NCI-H187 (cell line): ENCODE results near the gene AMMECR1L.
A peak's percentile ranks its signal among the peaks of the same experiment; 100 is the strongest.
"Not testable (repeated sequence)": the region's sequence is repeated elsewhere in the genome, so short reads cannot be mapped to it uniquely, and the experiment has no call there.

Experiments used
- DNase-seq, 2 experiments: peaks; one replicate each; lab custom pipeline; 2025; lab: John Stamatoyannopoulos, UW

Gene AMMECR1L

DNA sequence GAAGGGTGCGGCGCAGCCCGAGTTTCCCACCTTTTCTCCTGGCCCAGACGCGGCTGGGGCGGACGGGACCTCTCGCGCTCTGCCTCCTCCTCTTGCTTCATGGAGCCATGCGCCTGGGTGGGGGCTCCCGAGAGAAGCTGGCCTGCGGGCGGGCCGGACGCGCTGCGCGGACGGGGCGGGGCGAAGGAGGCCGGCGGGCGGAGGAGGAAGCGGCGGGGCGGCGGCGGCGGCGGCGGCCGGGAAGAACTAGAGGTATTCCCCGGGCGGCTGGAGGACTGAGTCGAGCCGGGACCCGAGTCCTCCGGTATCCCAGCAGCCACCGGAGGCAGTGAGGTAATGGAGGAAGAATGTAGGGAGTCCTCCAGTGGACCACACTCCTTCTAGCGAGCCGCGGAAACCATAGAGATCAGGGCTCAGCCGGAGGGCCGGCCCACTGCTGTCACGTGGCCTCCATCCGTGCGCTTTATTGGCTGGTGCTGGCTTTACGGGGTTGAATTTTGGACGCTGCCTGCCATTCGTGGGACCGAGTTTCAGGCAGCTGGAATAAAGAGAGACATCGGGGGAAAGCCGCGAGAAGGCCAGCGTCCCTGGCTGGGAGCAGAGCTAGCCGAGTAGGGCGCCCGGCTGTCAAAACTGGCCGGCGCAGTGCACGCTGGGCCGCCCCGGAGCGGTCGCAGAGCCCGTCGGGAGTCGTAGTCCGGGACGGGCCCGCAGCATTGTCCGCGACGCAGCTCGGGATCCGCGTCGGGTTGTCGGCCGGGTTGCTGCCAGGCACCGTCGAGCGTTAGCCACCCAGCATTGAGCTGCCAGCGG lies at the start of gene AMMECR1L:
Gene AMMECR1L (minus strand): TSS at position 177 of the 813 bp plus-strand sequence. CDS start 11,722 bp downstream, outside the sequence.
- DNase-seq, result peak in 1 of 2 experiments; percentile 22

DNA sequence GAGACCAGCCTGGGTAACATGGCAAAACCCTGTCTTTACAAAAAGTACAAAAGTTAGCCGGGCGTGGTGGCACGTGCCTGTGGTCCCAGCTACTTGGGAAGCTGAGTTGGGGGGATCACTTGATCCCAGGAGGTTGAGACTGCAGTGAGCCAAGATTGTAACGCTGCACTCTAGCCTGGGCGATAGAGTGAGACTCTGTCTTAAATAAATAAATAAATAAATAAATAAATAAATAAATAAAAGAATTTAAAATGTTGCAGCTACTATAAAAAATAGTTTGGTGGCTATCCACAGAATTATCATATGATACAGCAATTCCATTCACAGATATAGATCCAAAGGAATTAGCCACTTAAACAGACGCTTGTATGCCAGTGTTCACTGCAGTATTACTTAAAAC lies 49.6 kb upstream of the AMMECR1L start:
- no peak for DNase-seq

DNA sequence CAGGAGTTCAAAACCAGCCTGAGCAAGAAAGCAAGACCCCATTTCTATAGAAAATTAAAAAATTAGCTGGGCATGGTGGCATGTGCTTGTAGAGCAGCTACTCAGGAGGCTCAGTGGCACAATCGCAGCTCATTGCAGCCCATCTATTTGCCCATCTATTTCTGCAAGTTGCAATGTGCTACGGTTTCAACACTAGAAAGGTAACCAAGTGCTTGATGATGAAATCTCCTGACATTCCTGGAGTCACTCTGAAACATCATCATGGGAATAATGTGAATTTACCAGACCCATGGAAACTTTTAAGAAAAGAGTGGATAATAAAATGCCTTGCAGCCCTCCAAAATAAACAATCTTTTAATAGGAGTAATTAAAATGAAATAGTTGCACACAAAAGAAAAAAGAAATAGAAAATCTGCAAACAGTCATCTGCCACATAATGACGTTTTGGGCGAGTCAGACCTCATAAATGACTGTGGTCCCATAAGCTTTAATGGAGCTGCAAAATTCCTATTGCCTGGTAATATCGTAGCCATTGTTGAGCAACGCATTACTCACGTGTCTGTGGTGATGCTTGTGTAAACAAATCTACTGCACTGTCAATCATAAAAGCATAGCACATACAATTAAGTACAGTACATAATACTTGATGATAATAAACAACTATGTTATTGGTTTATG lies 46.6 kb upstream of the AMMECR1L start:
- no peak for DNase-seq

DNA sequence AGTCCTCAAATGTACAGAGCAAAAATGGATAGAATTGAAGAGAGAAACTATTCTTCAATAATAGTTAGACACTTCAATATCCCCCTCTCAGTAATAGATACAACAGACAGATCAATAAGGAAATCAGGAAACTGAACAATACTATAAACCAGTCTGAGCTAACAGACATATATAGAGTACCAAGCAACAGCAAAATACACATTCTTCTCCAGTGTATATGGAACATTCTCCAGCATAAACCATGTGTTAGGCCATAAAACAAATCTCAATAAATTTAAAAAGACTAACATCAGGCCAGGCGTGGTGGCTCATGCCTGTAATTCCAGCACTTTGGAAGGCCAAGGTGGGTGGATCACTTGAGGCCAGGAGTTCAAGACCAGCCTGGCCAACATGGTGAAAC lies 43.7 kb upstream of the AMMECR1L start:
- no peak for DNase-seq

DNA sequence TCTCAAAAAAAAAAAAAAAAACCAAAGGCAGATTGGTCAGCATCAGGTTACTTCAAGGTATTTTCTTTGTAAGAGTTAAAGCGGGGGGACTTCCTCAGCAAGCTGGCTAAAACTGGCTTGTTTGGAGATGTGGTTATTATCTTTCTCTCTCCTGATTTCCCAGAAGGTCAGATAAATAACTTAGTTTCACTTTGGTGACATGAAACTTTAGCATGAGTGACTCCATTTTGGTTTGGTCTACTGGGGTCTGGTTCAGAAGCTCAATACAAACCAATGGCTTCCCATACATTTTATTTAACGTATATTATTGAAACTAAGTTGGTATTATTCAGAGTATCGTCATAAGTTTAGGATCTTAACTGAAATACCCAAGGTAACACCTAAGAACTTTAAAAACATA lies 41.6 kb upstream of the AMMECR1L start:
- DNase-seq, result no peak

DNA sequence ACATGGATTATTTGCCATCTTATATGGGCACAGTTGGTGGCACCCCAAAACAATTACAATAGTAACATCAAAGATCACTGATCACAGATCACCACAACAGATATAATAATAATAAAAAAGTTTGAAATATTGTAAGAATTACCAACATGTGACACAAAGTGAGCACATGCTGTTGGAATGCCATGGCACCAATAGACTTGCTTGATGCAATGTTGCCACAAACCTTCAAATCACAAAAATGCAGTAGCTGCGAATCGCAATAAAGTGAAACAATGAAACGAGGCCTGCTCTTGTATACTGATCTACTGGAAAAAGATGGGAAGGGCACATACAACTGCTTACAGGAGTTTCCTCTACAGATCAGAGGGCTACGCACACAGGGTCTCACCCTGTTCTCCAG lies 32.2 kb upstream of the AMMECR1L start:
- no peak for DNase-seq

DNA sequence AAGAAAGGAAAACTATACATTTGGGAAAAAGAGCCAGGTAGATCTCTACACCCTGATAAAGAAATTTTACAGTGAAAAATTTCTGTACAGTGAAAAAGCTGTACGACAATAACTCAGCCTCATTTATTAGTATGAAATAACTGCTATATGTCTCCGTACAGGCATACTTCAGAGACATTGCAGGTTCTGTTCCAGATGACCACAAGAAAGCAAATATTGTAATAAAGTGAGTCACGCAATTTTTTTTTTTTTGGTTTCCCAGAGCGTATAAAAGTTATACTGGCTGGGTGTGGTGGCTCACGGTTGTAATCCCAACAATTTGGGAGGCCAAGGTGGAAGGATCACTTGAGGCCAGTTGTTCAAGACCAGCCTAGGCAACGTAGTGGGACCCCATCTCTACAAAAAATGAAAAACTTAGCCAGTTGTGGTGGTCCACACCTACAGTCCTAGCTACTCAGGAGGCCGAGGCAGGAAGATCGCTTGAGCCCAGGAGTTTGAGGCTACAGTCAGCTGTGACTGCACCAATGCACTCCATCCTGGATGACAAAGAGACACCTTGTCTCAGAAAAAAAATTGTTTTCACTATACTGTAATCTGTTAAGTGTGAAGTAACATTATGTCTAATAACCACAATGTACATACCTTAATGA lies 28.2 kb upstream of the AMMECR1L start:
- no peak for DNase-seq

DNA sequence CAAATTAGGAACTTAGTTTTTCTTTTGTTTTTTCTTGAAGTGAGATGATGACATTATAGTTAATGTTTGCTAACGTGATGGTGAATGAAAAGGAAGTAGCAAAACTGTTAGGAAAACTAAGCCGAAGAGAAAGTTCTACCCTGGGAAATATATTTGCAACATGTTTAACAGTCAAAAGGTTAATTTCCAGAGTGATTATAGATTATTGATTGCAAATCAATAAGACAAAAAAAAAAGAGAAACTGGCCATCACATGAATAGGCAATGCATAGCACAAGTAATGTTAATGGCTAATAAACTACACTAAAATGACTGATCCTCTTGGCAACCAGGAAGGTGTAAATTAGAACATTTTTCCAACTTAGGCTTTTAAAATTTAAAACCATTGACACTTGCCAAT lies 26.0 kb upstream of the AMMECR1L start:
- DNase-seq, result no peak

DNA sequence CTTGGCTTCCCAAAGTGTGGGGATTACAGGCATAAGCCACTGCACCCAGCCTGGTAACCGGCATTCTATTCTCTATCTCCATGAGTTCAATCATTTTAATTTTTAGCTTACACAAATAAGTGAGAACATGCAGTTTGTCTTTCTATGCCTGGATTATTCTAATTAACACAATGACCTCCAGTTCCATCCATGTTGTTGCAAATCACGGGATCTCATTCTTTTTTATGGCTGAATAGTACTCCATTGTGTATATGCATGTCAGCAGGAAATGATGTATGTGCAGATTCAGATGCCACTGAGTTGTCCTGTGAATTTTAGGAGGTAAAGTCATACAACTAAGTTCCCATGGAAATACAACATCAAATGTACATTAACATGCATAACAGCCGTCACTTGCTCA lies 24.7 kb upstream of the AMMECR1L start:
- no peak for DNase-seq

DNA sequence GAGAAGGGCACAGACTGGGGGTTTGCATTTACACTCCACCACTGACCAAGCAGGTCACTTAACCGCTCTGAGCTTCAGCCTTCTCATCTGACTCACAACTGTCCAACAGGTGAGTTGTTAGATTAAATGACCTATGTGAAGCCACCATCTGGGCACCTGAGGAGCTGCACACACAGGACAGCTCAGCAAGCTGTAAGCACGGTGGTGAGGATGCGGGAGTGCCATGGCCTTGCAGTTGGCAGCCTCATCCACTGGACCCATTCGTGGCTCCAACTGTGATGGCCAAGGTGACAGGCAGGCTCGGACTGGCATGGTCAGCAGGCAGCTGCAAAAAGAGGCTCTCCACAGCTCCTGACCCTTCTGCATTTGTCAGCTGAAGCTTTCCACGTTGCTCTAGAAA lies 23.3 kb upstream of the AMMECR1L start:
- DNase-seq, result no peak

DNA sequence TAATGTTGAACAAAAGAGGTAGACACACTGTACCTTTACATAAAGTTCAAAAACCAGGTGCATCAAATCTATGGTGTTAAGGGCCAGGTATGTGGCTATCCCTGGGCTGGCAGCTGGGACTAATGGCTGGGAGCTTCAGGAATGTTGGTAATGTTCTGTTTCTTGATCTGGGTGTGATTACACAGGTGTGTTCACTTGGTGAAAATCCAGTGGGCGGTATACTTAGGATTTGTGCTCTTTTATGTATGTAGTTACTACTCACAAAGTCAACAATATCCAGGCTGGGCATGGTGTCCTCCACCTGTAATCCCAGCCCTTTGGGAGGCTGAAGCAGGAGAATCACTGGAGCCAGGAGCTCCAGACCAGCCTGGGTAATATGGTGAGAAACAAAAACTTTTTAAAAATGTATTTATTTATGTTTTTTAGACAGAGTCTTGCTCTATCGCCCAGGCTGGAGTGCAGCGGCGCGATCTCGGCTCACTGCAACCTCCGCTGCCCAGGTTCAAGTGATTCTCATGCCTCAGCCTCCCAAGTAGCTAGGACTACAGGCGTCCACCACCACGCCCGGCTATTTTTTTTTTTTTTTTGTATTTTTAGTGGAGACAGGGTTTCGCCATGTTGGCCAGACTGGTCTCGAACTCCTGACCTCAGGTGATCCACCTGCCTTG lies 22.1 kb upstream of the AMMECR1L start:
- not testable (repeated sequence) for DNase-seq

DNA sequence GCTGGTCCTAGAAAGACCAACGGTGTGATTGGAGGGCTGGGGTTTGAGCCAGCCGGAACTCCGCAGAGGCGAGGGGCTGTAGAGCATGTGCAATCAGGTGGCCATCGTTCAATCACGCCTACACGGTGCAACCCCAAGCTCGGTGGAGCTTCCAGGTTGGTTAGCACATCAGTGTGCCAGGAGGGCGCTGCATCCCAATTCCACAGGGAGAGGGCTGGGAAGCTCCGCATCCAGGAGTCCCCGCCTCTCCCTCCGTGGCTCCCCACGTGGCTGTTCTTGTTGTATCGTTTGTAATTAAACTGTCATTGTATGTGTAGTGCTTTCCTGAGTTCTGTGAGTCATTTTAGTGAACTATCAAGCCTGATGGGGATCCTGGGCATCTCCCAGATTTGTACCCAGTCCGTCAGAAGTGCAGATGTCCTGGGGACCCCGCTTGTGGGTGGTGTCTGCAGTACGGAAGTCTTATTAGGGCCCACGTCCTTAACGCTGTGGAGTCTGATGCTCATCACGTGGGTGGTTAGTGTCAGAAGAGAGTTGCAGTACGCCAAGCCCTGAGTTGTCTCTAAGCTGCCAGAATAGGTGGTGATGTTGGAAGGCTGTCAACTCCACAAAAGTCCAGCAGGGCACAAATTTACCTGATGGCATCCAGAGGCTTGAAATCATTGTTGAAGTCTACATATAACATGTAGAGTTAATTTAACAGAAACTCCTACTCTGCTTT lies 20.6 kb upstream of the AMMECR1L start:
- DNase-seq, result no peak

DNA sequence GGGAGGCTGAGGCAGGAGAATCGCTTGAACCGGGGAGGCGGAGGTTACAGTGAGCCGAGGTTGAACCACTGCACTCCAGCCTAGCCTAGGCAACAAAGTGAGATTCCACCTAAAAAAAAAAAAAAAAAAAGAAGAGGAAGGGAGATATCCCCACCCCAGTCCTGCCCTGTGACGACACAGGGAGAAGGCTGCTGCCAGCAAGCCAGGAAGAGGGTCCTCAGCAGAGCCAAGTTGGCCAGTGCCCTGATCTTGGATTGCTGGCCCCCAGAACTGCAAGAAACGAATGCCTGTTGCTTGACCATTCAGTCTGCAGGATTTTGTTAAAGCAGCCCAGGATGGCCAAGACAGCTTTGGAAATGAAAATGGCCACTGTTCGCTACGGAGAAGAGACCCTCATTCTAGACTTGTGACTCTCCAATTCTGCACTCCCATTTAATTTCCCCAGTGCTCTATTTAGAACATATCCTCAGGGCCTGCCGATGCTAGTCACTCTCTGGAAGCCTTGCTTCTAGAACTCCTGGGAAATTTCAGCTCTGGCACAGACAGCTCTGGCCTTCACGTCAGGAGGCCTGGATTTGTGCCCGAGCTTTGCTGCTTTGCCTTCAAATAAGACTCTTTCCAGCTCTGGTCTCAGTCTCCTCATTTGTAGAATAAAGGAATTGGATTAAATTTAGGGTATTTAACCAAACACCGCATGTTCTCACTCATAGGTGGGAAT lies 15.7 kb upstream of the AMMECR1L start:
- DNase-seq, result no peak

DNA sequence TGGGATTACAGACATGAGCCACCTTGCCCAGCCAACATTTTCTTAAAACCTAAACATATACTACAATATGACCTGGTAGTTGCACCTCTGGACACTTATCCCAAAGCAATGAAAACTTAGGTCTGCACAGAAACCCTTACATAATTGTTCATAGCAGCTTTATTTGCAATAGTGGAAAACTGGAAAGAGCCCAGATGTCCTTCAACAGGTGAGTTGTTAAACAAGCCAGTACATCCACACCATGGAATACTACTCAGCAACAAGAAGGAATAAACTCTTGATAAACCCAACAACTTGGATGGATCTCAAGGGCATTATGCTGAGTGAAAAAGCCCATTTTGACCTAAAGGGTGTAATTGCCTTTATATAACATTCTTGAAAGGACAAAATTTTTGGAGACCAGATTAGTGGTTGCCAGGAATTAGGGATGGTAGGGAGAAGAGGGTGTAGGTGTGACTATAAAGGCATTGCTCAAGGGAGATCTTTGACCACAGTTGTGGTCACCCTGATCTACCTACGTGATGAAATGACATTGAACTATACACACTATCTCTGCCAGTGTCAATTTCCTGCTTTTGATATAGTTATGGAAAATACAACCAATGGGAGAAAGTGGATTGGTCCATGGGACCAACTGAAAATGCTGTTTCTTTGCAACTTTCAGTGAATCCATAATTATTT lies 11.9 kb upstream of the AMMECR1L start:
- DNase-seq, result no peak

DNA sequence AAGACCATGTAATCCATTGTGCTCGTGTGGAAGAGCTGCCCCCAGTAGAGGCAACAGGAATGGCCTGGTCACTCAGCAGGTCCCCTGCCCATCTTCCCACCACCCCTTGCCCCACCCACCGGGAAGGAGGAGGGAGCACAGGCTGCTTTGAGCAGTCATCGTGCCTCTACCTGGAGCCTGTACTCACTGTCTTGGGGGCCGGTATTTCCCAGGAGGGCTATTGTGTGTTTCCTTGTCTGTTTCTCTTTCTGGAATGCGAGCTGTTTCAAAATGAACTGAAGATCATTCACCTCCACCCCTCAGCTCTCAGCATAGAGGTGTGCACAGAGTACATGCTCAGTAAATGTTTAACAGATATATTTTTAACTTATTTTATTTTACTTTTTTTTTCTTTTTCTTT lies 7.7 kb upstream of the AMMECR1L start:
- no peak for DNase-seq

DNA sequence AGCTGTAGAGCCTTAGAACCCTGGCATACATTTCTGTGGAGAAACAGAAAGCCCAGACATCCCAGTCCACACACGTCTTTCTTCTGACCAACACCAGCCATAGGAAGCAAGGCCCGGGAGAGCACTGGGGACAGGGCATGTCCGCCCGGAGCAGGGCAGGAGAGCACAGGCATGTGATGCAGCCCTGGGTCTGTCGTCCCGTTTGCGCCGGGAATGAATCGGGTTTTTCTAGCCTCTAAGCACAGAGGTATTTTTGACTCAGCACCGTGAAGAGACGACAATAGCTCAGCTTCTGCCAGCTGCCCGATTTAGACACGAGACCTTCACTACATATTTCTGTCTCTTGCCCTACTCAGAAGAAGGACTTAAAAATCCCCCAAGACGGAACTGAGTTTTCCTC lies 7.3 kb upstream of the AMMECR1L start:
- DNase-seq, result no peak

DNA sequence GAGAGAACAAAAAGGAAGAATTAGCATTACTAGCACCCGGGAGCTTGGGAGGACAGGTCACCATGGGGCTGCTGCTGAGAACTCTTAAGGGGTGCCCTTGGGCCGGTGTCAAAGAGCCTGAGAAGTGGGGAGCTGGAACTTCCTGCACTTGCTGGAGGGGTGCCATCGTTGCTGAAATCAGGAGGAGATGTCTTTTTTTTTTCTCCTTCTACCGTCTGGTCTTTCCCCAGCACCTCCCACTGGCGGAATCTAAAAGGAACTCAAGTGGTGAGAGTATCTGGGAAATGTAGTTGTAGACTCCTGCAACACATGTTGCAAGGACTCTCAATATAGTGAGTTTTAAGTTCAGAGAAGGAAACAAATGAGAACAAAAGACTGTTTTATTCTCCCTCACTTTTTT lies 6.1 kb upstream of the AMMECR1L start:
- DNase-seq, result no peak

DNA sequence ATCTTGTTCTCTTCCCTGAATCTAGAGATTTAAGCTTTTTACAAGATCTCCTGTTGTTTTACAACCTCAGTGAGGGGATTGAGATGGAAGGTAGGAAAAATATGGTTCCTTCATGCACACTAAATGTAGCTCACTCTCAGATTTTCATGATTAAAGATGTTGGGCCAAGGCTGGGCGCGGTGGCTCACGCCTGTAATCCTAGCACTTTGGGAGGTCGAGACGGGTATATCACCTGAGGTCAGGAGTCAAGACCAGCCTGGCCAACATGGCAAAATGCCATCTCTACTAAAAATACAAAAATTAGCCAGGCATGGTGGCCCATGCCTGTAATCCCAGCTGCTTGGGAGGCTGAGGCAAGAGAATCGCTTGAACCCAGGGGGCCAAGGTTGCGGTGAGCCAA lies 5.0 kb upstream of the AMMECR1L start:
- DNase-seq, result not testable (repeated sequence)

DNA sequence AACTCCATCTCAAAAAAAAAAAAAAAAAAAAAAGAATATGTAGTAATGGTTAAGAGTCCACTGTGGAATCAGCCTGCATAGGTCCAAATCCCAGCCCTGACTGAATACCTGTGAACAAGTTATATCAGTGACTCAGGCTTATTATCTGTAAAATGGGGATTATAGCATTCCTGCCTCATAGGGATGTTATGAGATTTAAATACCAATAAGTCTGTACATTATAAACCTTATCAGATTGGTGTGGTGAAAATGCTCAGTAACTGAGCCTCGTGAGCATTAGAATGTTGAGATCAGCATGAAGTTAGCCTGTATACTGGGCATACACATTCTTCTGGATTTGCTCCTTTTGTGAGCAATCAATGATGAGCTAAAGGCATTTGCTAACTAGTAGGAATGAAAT lies 3.0 kb upstream of the AMMECR1L start:
- DNase-seq, result no peak

DNA sequence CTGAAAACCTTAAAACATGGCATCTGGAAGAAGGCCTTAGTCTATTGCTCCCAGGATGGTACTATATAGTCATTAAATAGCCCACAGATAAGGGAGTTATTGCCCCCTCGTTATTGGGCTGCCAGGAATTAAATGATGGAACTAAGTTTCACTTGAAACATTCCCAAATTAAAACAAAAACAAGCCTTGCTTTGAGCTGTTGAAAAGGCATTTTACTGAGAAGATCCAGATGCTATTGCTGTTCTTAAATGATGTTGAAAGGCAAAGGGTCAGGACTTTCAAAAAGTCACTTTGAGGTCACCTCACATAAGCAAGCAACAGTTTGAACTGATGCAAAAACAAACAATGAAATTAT lies 2.0 kb upstream of the AMMECR1L start:
- DNase-seq, result no peak
